Loucy (cell line): Measurements from ENCODE around the gene CTAG1B.

Experiments
- H2AFZ ChIP-seq: fragments of 200-600 bp; sonication (generic); 2 replicates; pipeline ENCODE4 v1.6.0; 2016; ENCODE audit warnings: antibody characterized with exemption, mild to moderate bottlenecking, low read length, moderate library complexity
- H3F3A ChIP-seq: fragments of 200-600 bp; 2 replicates; pipeline ENCODE4 v1.6.0; 2016; ENCODE audit warnings: antibody characterized with exemption, low read depth, mild to moderate bottlenecking
- H3K27me3 ChIP-seq: fragments of 200-600 bp; sonication (generic); 2 replicates; pipeline ENCODE4 v1.6.1; 2014; ENCODE audit warnings: low read length, mild to moderate bottlenecking; ENCODE audit not compliant: insufficient read depth, poor library complexity, severe bottlenecking
- H3K36me3 ChIP-seq: fragments of 200-600 bp; sonication (generic); 2 replicates; pipeline ENCODE4 v1.6.1; 2016; ENCODE audit warnings: low read length; ENCODE audit not compliant: insufficient read depth
- H3K4me1 ChIP-seq: fragments of 200-600 bp; sonication (generic); 2 replicates; pipeline ENCODE4 v1.5.1; 2014; ENCODE audit warnings: low read length, mild to moderate bottlenecking; ENCODE audit not compliant: insufficient read depth, poor library complexity, severe bottlenecking
- H3K4me2 ChIP-seq: fragments of 200-600 bp; sonication (generic); 2 replicates; pipeline ENCODE4 v1.6.0; 2014; ENCODE audit warnings: antibody characterized with exemption, low read length, low read depth, mild to moderate bottlenecking; ENCODE audit not compliant: poor library complexity, severe bottlenecking
- H3K4me3 ChIP-seq: fragments of 200-600 bp; sonication (generic); 2 replicates; pipeline ENCODE4 v1.5.1; 2014; ENCODE audit warnings: low read length, mild to moderate bottlenecking, mixed read lengths; ENCODE audit not compliant: poor library complexity, severe bottlenecking
- H3K79me2 ChIP-seq: fragments of 200-600 bp; sonication (generic); 2 replicates; pipeline ENCODE4 v1.6.1; 2014; ENCODE audit warnings: low read length; ENCODE audit not compliant: insufficient read depth
- H3K9ac ChIP-seq: fragments of 200-600 bp; sonication (generic); 2 replicates; pipeline ENCODE4 v1.6.0; 2014; ENCODE audit warnings: mild to moderate bottlenecking, low read depth, low read length, moderate library complexity; ENCODE audit not compliant: poor library complexity, severe bottlenecking
- H3K9me2 ChIP-seq: fragments of 200-600 bp; sonication (generic); replicated peaks from 2 replicates; pipeline ENCODE4 v1.6.1; 2016; ENCODE audit warnings: low read depth, low read length, mixed read lengths
- H3K9me3 ChIP-seq: fragments of 200-600 bp; sonication (generic); 2 replicates; pipeline ENCODE4 v1.6.1; 2014; ENCODE audit warnings: mild to moderate bottlenecking, antibody characterized with exemption, low read length, low read depth; ENCODE audit not compliant: insufficient read depth
- H4K20me1 ChIP-seq: fragments of 200-600 bp; sonication (generic); 2 replicates; pipeline ENCODE4 v1.6.0; 2014; ENCODE audit warnings: antibody characterized with exemption, low read length, mild to moderate bottlenecking; ENCODE audit not compliant: insufficient read depth, poor library complexity, severe bottlenecking
- CTCF ChIP-seq: fragments of 200-600 bp; sonication (generic); conservative IDR thresholded peaks from 2 replicates; pipeline ENCODE4 v1.5.1; 2014; ENCODE audit warnings: mild to moderate bottlenecking, antibody characterized with exemption, low read length
- EZH2phosphoT487 ChIP-seq: fragments of 200-600 bp; IDR thresholded peaks from 2 replicates; pipeline ENCODE4 v1.6.1; 2018; ENCODE audit warnings: antibody characterized with exemption, mild to moderate bottlenecking, moderate library complexity, borderline replicate concordance

Gene CTAG1B

DNA sequence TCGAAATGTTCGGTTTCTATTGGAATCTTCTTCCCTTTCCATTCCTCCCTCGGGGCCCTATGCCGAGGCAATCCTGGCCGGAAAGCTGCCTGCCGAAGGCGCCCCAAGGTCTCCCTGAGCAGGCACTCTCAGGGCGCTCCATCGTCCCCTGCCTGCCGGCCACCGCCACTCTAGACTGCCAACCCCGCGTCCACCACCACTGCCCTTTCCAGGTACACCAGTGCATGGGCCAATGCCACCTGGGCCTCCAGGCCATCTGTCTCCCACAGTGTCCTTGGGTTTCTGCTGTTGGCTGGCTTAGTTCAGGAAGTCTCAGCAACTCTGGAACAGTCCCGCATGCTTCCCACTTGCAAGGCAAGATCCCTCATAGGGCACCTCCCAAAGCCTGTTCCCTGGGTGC, 19.6 kb downstream of the CTAG1B start:
- H2AFZ ChIP-seq: no peak overlapping the region
- no peaks in the 10 kb centered on the region for H3F3A ChIP-seq
- H3K4me1 ChIP-seq: no peaks in the 10 kb centered on the region
- TF ChIP-seq CTCF (no peak), EZH2phosphoT487 (no peak)
- H3K79me2 ChIP-seq: no peaks in the 10 kb centered on the region
- no peaks in the 10 kb centered on the region for H3K27me3 ChIP-seq
- no peaks in the 10 kb centered on the region for H4K20me1 ChIP-seq
- no peak overlapping the region for H3K4me2 ChIP-seq
- H3K9me2 ChIP-seq: no peaks in the 10 kb centered on the region
- no peaks in the 10 kb centered on the region for H3K36me3 ChIP-seq
- H3K9me3 ChIP-seq: no peaks in the 10 kb centered on the region
- H3K4me3 ChIP-seq: no peak overlapping the region
- no peak overlapping the region for H3K9ac ChIP-seq

- Histone ChIP-seq H3K9me3 (no peaks in the 10 kb centered on the region), H4K20me1 (no peaks in the 10 kb centered on the region), H3K9ac (no peak overlapping the region), H3K9me2 (no peaks in the 10 kb centered on the region), H3K27me3 (no peaks in the 10 kb centered on the region), H3K79me2 (no peaks in the 10 kb centered on the region), H3K4me3 (no peak overlapping the region), H3F3A (no peaks in the 10 kb centered on the region), H3K4me2 (no peak overlapping the region), H3K36me3 (no peaks in the 10 kb centered on the region), H3K4me1 (no peaks in the 10 kb centered on the region), H2AFZ (no peak overlapping the region)
- TF ChIP-seq CTCF: no peak
- no peak for TF ChIP-seq EZH2phosphoT487
Measured at GRCh38 chrX:154598656-154599055, 20.4 kb downstream of the CTAG1B start.

DNA sequence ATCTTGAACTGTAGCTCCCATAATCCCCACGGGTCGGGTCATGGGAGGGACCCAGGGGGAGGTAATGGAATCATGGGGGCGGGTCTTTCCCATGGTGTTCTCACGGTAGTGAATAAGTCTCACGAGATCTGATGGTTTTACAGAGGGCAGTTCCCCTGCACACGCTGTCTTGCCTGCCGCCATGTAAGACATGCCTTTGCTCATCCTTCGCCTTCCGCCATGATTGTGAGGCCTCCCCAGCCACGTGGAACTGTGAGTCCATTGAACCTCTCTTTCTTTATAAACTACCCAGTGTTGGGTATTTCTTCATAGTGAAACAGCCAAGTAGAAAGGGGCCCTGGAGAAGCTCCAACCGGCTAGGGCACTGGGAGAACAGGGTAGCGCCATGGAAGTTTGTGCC, 21.9 kb downstream of the CTAG1B start:
- H3K79me2 ChIP-seq: no peaks in the 10 kb centered on the region
- H3K9ac ChIP-seq: no peak overlapping the region
- H4K20me1 ChIP-seq: no peaks in the 10 kb centered on the region
- no peaks in the 10 kb centered on the region for H3F3A ChIP-seq
- no peaks in the 10 kb centered on the region for H3K9me3 ChIP-seq
- H2AFZ ChIP-seq: no peak overlapping the region
- H3K27me3 ChIP-seq: no peaks in the 10 kb centered on the region
- no peaks in the 10 kb centered on the region for H3K9me2 ChIP-seq
- no peak for TF ChIP-seq CTCF
- TF ChIP-seq EZH2phosphoT487: no peak
- no peaks in the 10 kb centered on the region for H3K36me3 ChIP-seq
- no peak overlapping the region for H3K4me2 ChIP-seq
- H3K4me3 ChIP-seq: no peak overlapping the region
- H3K4me1 ChIP-seq: no peaks in the 10 kb centered on the region
